H1 (cell line): ENCODE results near the gene ADRM1. TPM values are rescaled to one million over a fixed set of nuclear protein-coding genes. Genes with fewer than 3 reads are reported as not detected.

Source experiments
- CTCF ChIA-PET: fragments of 300-600 bp; sonication (Branson Sonifier 250); formaldehyde crosslinking; loops from one replicate; lab custom pipeline; 2021; ENCODE audit not compliant: partially characterized antibody; lab: Charles Lee
- POLR2A ChIA-PET: fragments of 300-600 bp; sonication (Branson Sonifier 250); formaldehyde crosslinking; loops from one replicate; lab custom pipeline; 2021; ENCODE audit warnings: inconsistent platforms; ENCODE audit not compliant: partially characterized antibody; lab: Charles Lee
- DNase-seq, 2 experiments: peaks; one replicate each; pipeline versions ENCODE4 v3.0.0 to v3.0.0-alpha.2; 2010 to 2022; ENCODE audit warnings: low spot score in 2 of 2, low read depth in 1 of 2, mixed read lengths in 1 of 2
- FAIRE-seq: peaks from 2 replicates; lab custom pipeline; 2011; peaks lifted over from hg19 to GRCh38; lab: Jason Lieb, UNC
- H2AFZ ChIP-seq: 2 replicates; pipeline ENCODE4 v1.8.1; 2012; ENCODE audit warnings: low read length, inconsistent platforms
- H2AK5ac ChIP-seq: 2 replicates; pipeline ENCODE4 v1.6.1; 2013; ENCODE audit warnings: low read depth, low read length
- H2BK120ac ChIP-seq: replicated peaks from 2 replicates; pipeline ENCODE3; 2013; ENCODE audit warnings: low read depth, low read length, inconsistent platforms
- H2BK12ac ChIP-seq: 2 replicates; pipeline ENCODE4 v1.6.1; 2013; ENCODE audit warnings: low read depth, low read length
- H2BK15ac ChIP-seq: 2 replicates; pipeline ENCODE4 v1.6.1; 2013; ENCODE audit warnings: low read length
- H2BK20ac ChIP-seq: 2 replicates; pipeline ENCODE4 v1.6.1; 2013; ENCODE audit warnings: low read length
- H2BK5ac ChIP-seq: 2 replicates; pipeline ENCODE4 v1.6.1; 2013; ENCODE audit warnings: low read depth, low read length
- H3K14ac ChIP-seq: 2 replicates; pipeline ENCODE4 v1.6.1; 2013; ENCODE audit warnings: inconsistent platforms; ENCODE audit not compliant: insufficient read length
- H3K18ac ChIP-seq: 2 replicates; pipeline ENCODE4 v1.6.1; 2013; ENCODE audit warnings: low read length; ENCODE audit errors: extremely low read depth
- H3K23ac ChIP-seq: 2 replicates; pipeline ENCODE4 v1.6.1; 2013; ENCODE audit warnings: inconsistent platforms; ENCODE audit not compliant: insufficient read length
- H3K23me2 ChIP-seq: 2 replicates; pipeline ENCODE4 v1.6.1; 2013; ENCODE audit warnings: low read depth, low read length
- H3K27ac ChIP-seq: 2 replicates; pipeline ENCODE4 v1.6.1; 2011; ENCODE audit warnings: low read depth, low read length, inconsistent platforms
- H3K27me3 ChIP-seq, 4 experiments: replicated peaks in 1 of 4; 1 replicate in 1 of 4; 2 replicates in 3 of 4; pipeline versions ENCODE4 v1.6.1 to v1.8.1; 2011 to 2013; ENCODE audit warnings: low read length in 3 of 4, mild to moderate bottlenecking in 3 of 4, inconsistent platforms in 2 of 4, mixed read lengths in 2 of 4, moderate library complexity in 1 of 4; ENCODE audit not compliant: control insufficient read depth in 3 of 4, insufficient read depth in 3 of 4; ENCODE audit errors: extremely low read depth in 1 of 4
- H3K36me3 ChIP-seq, 4 experiments: 2 replicates each; pipeline versions ENCODE4 v1.6.1 to v1.8.1; 2011 to 2013; ENCODE audit warnings: mild to moderate bottlenecking in 4 of 4, low read length in 3 of 4, moderate library complexity in 2 of 4, control low read depth in 1 of 4, inconsistent platforms in 1 of 4; ENCODE audit not compliant: insufficient read depth in 4 of 4, control insufficient read depth in 2 of 4
- H3K4ac ChIP-seq: replicated peaks from 2 replicates; pipeline ENCODE3; 2013; ENCODE audit warnings: low read length, low read depth, mixed read lengths, inconsistent platforms; ENCODE audit not compliant: insufficient read length
- H3K4me1 ChIP-seq, 4 experiments: replicated peaks in 1 of 4; 1 replicate in 1 of 4; 2 replicates in 3 of 4; pipeline versions ENCODE4 v1.6.1 to v1.8.1; 2011 to 2013; ENCODE audit warnings: low read length in 3 of 4, inconsistent platforms in 2 of 4, mixed read lengths in 1 of 4; ENCODE audit not compliant: insufficient read depth in 4 of 4, control insufficient read depth in 3 of 4
- H3K4me2 ChIP-seq, 2 experiments: 2 replicates each; pipeline versions ENCODE4 v1.6.1 to v1.8.1; 2011 to 2013; ENCODE audit warnings: low read depth in 2 of 2, low read length in 2 of 2, control low read depth in 1 of 2, inconsistent platforms in 1 of 2, mild to moderate bottlenecking in 1 of 2; ENCODE audit not compliant: insufficient read depth in 1 of 2
- H3K4me3 ChIP-seq, 4 experiments: fragments of 200-600, 300-600 bp in 1 of 4; sonication (generic), shearing (Covaris generic), sonication (Bioruptor Twin) in 1 of 4; 2 replicates each; pipeline versions ENCODE4 v1.5.1 to v1.8.1; 2011 to 2016; ENCODE audit warnings: low read length in 4 of 4, low read depth in 3 of 4, control low read depth in 2 of 4, inconsistent platforms in 2 of 4, mild to moderate bottlenecking in 2 of 4, mixed read lengths in 1 of 4, moderate library complexity in 1 of 4; ENCODE audit not compliant: insufficient read depth in 2 of 4; ENCODE audit errors: extremely low read depth in 1 of 4
- H3K56ac ChIP-seq: replicated peaks from 2 replicates; pipeline ENCODE3; 2013; ENCODE audit warnings: low read depth, mild to moderate bottlenecking, mixed read lengths, low read length, inconsistent platforms; ENCODE audit not compliant: insufficient read length
- H3K79me1 ChIP-seq: 2 replicates; pipeline ENCODE4 v1.6.1; 2013; ENCODE audit warnings: low read depth, low read length, control low read depth
- H3K79me2 ChIP-seq, 2 experiments: 2 replicates each; pipeline versions ENCODE4 v1.6.1 to v1.8.1; 2012 to 2013; ENCODE audit warnings: low read length in 2 of 2, mild to moderate bottlenecking in 2 of 2, inconsistent platforms in 1 of 2; ENCODE audit not compliant: insufficient read depth in 2 of 2, control insufficient read depth in 1 of 2
- H3K9ac ChIP-seq, 4 experiments: replicated peaks in 1 of 4; 1 replicate in 1 of 4; 2 replicates in 3 of 4; pipeline versions ENCODE4 v1.6.1 to v1.8.1; 2011 to 2013; ENCODE audit warnings: low read depth in 3 of 4, low read length in 3 of 4, control low read depth in 2 of 4, mild to moderate bottlenecking in 2 of 4, moderate library complexity in 2 of 4, inconsistent platforms in 1 of 4; ENCODE audit errors: extremely low read depth in 1 of 4
- H3K9me3 ChIP-seq, 2 experiments: 2 replicates each; pipeline versions ENCODE4 v1.6.1 to v1.8.1; 2012 to 2013; ENCODE audit warnings: mild to moderate bottlenecking in 2 of 2, moderate library complexity in 2 of 2, control low read depth in 1 of 2, inconsistent platforms in 1 of 2, low read depth in 1 of 2, low read length in 1 of 2, mixed read lengths in 1 of 2; ENCODE audit not compliant: insufficient read depth in 2 of 2
- H4K20me1 ChIP-seq, 2 experiments: replicated peaks in 1 of 2; 2 replicates each; pipeline versions ENCODE3 to v1.8.1; 2011 to 2013; ENCODE audit warnings: inconsistent platforms in 2 of 2, low read length in 2 of 2, mild to moderate bottlenecking in 1 of 2; ENCODE audit not compliant: insufficient read depth in 2 of 2, control insufficient read depth in 1 of 2
- H4K5ac ChIP-seq: 2 replicates; pipeline ENCODE4 v1.6.1; 2013; ENCODE audit warnings: low read length, low read depth, mixed read lengths, inconsistent platforms; ENCODE audit not compliant: insufficient read length
- H4K8ac ChIP-seq: 2 replicates; pipeline ENCODE4 v1.8.0; 2013; ENCODE audit warnings: mild to moderate bottlenecking, moderate library complexity, low read length, inconsistent platforms; ENCODE audit not compliant: insufficient read depth; ENCODE audit errors: extremely low read depth
- H4K91ac ChIP-seq: replicated peaks from 2 replicates; pipeline ENCODE3; 2013; ENCODE audit warnings: low read length, mixed read lengths, inconsistent platforms; ENCODE audit not compliant: insufficient read length
- NRF1 ChIP-seq: IDR thresholded peaks from 2 replicates; pipeline ENCODE4 v1.6.1; 2011; ENCODE audit warnings: mild to moderate bottlenecking, low read depth, low read length, improper control_type of control experiment
- RFX5 ChIP-seq: IDR thresholded peaks from 2 replicates; pipeline ENCODE4 v1.6.1; 2011; ENCODE audit warnings: low read depth, low read length, improper control_type of control experiment, borderline replicate concordance
- WGBS, 2 experiments: shearing (Covaris generic) in 1 of 2; methylation state at CpG; one replicate each; pipeline versions ENCODE4 v1.1.6 to v1.1.7; 2013 to 2015; ENCODE audit warnings: low lambda C conversion rate in 2 of 2, mixed read lengths in 2 of 2, inconsistent platforms in 1 of 2, low coverage in 1 of 2, missing lambda C conversion rate in 1 of 2; ENCODE audit not compliant: insufficient replicate concordance in 2 of 2, insufficient coverage in 1 of 2, insufficient read length in 1 of 2; ENCODE audit errors: extremely low coverage in 1 of 2, missing lambda C conversion rate in 1 of 2; 5-methylcytosine and 5-hydroxymethylcytosine counted together
- polyA plus RNA-seq, 7 experiments: library from polyadenylated mRNA; depleted of rRNA in 3 of 7; stranded (reverse) in 5 of 7; unstranded in 2 of 7; fragments of >200 nt in 5 of 7; fragments of 200-250 nt in 2 of 7; gene quantifications; 1 replicate in 5 of 7; 2 replicates in 1 of 7; 4 replicates in 1 of 7; pipeline versions ENCODE4 v1.2.1 to v1.2.3, GENCODE V29; 2011 to 2013; ENCODE audit warnings: missing spikeins in 2 of 7, mixed read lengths in 2 of 7
- total RNA-seq: library from RNA; stranded (reverse); fragmentation: NEBNext Ultra II Directional; extraction: Animal tissue kit (Norgen Biotek cat#: 25700); gene quantifications from 2 replicates; pipeline ENCODE4 v1.2.1, GENCODE V29; 2021

The ADRM1 gene
- total and polyA plus RNA-seq, 2 of the 8 experiments (the other 6 are each of a cell fraction or from before 2014, with no cell fraction given): 126 to 214 TPM

DNA sequence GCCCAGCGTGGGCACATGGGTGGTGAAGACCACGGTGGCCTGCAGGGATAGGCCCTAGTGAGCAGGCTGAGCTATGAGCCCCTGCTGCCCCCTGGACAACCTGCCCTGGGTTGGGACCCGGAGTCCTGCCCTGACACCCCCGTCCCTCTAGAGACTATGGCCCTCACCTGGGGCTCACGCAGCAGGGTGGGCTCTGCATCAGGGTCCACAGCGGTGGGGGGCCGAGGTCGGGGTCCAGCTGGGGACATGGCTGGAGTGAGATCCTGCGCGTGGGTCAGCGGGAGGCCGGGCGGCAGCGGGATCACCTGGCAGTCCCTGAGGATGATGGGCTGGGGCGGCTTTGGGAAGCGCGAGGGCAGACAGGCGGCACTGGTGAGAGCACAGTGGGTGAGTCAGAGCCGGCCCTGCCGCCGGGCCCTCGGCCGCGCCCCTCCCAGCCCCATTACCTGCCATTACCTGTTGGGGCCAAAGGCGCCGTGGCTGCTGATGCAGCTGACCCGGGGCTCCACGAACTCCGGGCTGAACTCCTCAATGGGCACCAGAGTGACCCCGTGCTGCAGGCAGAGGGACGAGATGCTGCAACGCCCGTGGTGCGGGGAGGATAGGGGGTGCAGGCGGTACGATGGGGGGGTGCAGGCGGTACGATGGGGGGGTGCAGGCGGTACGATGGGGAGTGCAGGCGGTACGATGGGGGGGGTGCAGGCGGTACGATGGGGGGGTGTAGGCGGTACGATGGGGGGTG, 27.9 kb downstream of the ADRM1 start:
- Histone ChIP-seq H3K27ac (no peak overlapping the region), H2BK12ac (no peak overlapping the region), H2BK120ac (no peak overlapping the region), H2AFZ (no peak overlapping the region), H2AK5ac (no peak overlapping the region), H3K36me3 (peaks cover 34 to 88% (median 68%) of the 10 kb centered on the region in 4 experiments), H4K91ac (no peak overlapping the region), H3K23ac (no peak overlapping the region), H4K8ac (no peak overlapping the region), H2BK20ac (no peak overlapping the region), H3K4ac (no peak overlapping the region), H3K27me3 (no peaks in the 10 kb centered on the region), H4K5ac (no peak overlapping the region), H3K18ac (no peak overlapping the region), H3K9me3 (no peaks in the 10 kb centered on the region; a peak in 1 of 4 replicates), H2BK5ac (no peak overlapping the region), H3K79me2 (no peaks in the 10 kb centered on the region), H2BK15ac (no peak overlapping the region), H3K4me1 (no peaks in the 10 kb centered on the region), H3K4me3 (no peak overlapping the region), H3K23me2 (no peaks in the 10 kb centered on the region), H3K4me2 (no peak overlapping the region), H4K20me1 (peaks cover 0 to 21% of the 10 kb centered on the region in 2 experiments), H3K79me1 (no peaks in the 10 kb centered on the region), H3K56ac (no peak overlapping the region), H3K14ac (no peak overlapping the region), H3K9ac (no peak overlapping the region)
- DNase-seq (no peak), FAIRE-seq (no peak)
- no peak for TF ChIP-seq NRF1
- TF ChIP-seq RFX5: no peak
- ChIA-PET CTCF (interaction anchor here (1.1 to 4.0 kb wide), 2 partner anchors 34 to 52 kb away, joined by 3 to 22 read pairs; no protein-coding TSS in a partner anchor), POLR2A (interaction anchor here (0.9 to 13.3 kb wide), 11 partner anchors 10 to 60 kb away, joined by 3 to 151 read pairs (median 4); partner anchors contain the start of gene ADRM1)
- WGBS, 2 experiments: 93% methylated on average over 33 of the region's 46 CpGs; no CpG with 5 or more reads in 1 of the 2 experiments
